B cell (primary cell): ENCODE data around the gene KIF1A. TPM values are rescaled to one million over a fixed set of nuclear protein-coding genes. Genes with fewer than 3 reads are reported as not detected.

ENCODE experiments used
- ATAC-seq: fragments of 200-7000 bp; cut with Tn5 transposase; one replicate; pipeline ENCODE4 v1.10.0; 2021; ENCODE audit warnings: low read depth, mild to moderate bottlenecking, moderate number of reproducible peaks, moderate library complexity
- CTCF ChIA-PET: fragments of 350-600 bp; sonication (Branson Sonifier 250); formaldehyde crosslinking; loops from one replicate; lab custom pipeline; 2021; ENCODE audit warnings: antibody characterized with exemption, inconsistent platforms; lab: Charles Lee
- POLR2A ChIA-PET: fragments of 350-600 bp; sonication (Branson Sonifier 250); formaldehyde crosslinking; loops from one replicate; lab custom pipeline; 2021; ENCODE audit warnings: antibody characterized with exemption; lab: Charles Lee
- DNase-seq: peaks from one replicate; pipeline ENCODE4 v3.0.0; 2013
- H2AFZ ChIP-seq: 2 replicates; pipeline ENCODE4 v1.6.1; 2012; ENCODE audit warnings: mild to moderate bottlenecking, low read depth, low read length; ENCODE audit not compliant: insufficient read depth, poor library complexity, severe bottlenecking
- H3K27ac ChIP-seq, 2 donors: 1 replicate in 1 of 2; 2 replicates in 1 of 2; pipeline ENCODE4 v1.5.1; 2012 to 2013; ENCODE audit warnings: low read length in 2 of 2, mild to moderate bottlenecking in 2 of 2, moderate library complexity in 1 of 2
- H3K27me3 ChIP-seq, 4 experiments: fragments of 200-600 bp in 1 of 4; sonication (generic) in 1 of 4; replicated peaks in 1 of 4; 1 replicate in 2 of 4; 2 replicates in 2 of 4; pipeline versions ENCODE4 v1.6.1 to v1.7.0; 2013 to 2016; ENCODE audit warnings: low read length in 3 of 4, mild to moderate bottlenecking in 2 of 4, mixed read lengths in 1 of 4, moderate library complexity in 1 of 4; ENCODE audit not compliant: insufficient read depth in 4 of 4, control insufficient read depth in 3 of 4; ENCODE audit errors: control extremely low read depth in 1 of 4
- H3K36me3 ChIP-seq, 2 experiments: replicated peaks in 1 of 2; 1 replicate in 1 of 2; 2 replicates in 1 of 2; pipeline versions ENCODE4 v1.6.1 to v1.7.1; 2013; ENCODE audit warnings: low read length in 1 of 2; ENCODE audit not compliant: insufficient read depth in 2 of 2, control insufficient read depth in 1 of 2; ENCODE audit errors: control extremely low read depth in 1 of 2, extremely low read depth in 1 of 2
- H3K4me1 ChIP-seq, 2 donors: fragments of 200-600 bp in 1 of 2; sonication (generic) in 1 of 2; 1 replicate in 1 of 2; 2 replicates in 1 of 2; pipeline versions ENCODE4 v1.5.1 to v1.6.1; 2013 to 2017; ENCODE audit warnings: low read length in 2 of 2; ENCODE audit not compliant: control insufficient read depth in 2 of 2, insufficient read depth in 2 of 2
- H3K4me2 ChIP-seq: replicated peaks from 2 replicates; pipeline ENCODE3; 2012; ENCODE audit warnings: mild to moderate bottlenecking, low read depth, low read length; ENCODE audit not compliant: poor library complexity, severe bottlenecking
- H3K4me3 ChIP-seq, 5 experiments: fragments of 200-600 bp in 1 of 5; sonication (generic) in 1 of 5; 1 replicate in 3 of 5; 2 replicates in 2 of 5; pipeline versions ENCODE4 v1.5.1 to v1.7.0; 2011 to 2016; ENCODE audit warnings: low read length in 4 of 5, mild to moderate bottlenecking in 4 of 5, low read depth in 2 of 5, control low read depth in 1 of 5, moderate library complexity in 1 of 5; ENCODE audit not compliant: insufficient read depth in 1 of 5; ENCODE audit errors: control extremely low read depth in 1 of 5, extremely low read depth in 1 of 5
- H3K79me2 ChIP-seq: fragments of 200-600 bp; sonication (generic); one replicate; pipeline ENCODE4 v1.6.0; 2016; ENCODE audit warnings: low read length; ENCODE audit not compliant: control insufficient read depth, insufficient read depth
- H3K9ac ChIP-seq: fragments of 200-600 bp; sonication (generic); 2 replicates; pipeline ENCODE4 v1.6.1; 2017; ENCODE audit warnings: mild to moderate bottlenecking, low read length, moderate library complexity
- H3K9me3 ChIP-seq, 3 donors: one replicate each; pipeline versions ENCODE4 v1.6.1 to v1.7.1; 2013; ENCODE audit warnings: low read length in 2 of 3; ENCODE audit not compliant: control insufficient read depth in 2 of 3, insufficient read depth in 1 of 3; ENCODE audit errors: control extremely low read depth in 1 of 3
- H4K20me1 ChIP-seq: 2 replicates; pipeline ENCODE4 v1.6.0; 2012; ENCODE audit warnings: mild to moderate bottlenecking, low read length; ENCODE audit not compliant: insufficient read depth, control insufficient read depth, poor library complexity, severe bottlenecking
- H3K27ac Mint-ChIP-seq: one replicate; pipeline ENCODE4 v1.8.0; 2021; ENCODE audit warnings: mixed read lengths
- H3K27me3 Mint-ChIP-seq: one replicate; pipeline ENCODE4 v1.8.0; 2021; ENCODE audit warnings: mixed read lengths
- H3K4me1 Mint-ChIP-seq: one replicate; pipeline ENCODE4 v1.8.0; 2021; ENCODE audit warnings: mixed read lengths
- H3K4me3 Mint-ChIP-seq: one replicate; pipeline ENCODE4 v1.8.0; 2021; ENCODE audit warnings: mixed read lengths
- H3K9me3 Mint-ChIP-seq: one replicate; pipeline ENCODE4 v1.8.0; 2022; ENCODE audit warnings: mixed read lengths; ENCODE audit not compliant: insufficient read depth
- CTCF ChIP-seq: fragments of 200-600 bp; IDR thresholded peaks from one replicate; pipeline ENCODE4 v1.8.0; 2022; ENCODE audit warnings: antibody characterized with exemption, mild to moderate bottlenecking
- EZH2 ChIP-seq: IDR thresholded peaks from 2 replicates; pipeline ENCODE4 v1.6.1; 2012; ENCODE audit warnings: borderline replicate concordance, low read depth, mild to moderate bottlenecking, moderate library complexity, low read length; ENCODE audit not compliant: insufficient read depth, poor library complexity, severe bottlenecking
- WGBS: methylation state at CpG from one replicate; pipeline ENCODE4 v1.1.5; 2013; ENCODE audit warnings: missing lambda C conversion rate; ENCODE audit not compliant: insufficient coverage; 5-methylcytosine and 5-hydroxymethylcytosine counted together
- intact Hi-C: fragments of 100-400 bp; cut with micrococcal nuclease; formaldehyde crosslinking; loops from one replicate; pipeline ENCODE4 v1.10.0; 2022
- polyA plus RNA-seq: library from polyadenylated mRNA; depleted of rRNA; stranded (reverse); fragments of >200 nt; gene quantifications from 2 replicates; pipeline ENCODE4 v1.2.3, GENCODE V29; 2012
- total RNA-seq, 2 donors: library from RNA; stranded (reverse); fragments of 120-200 nt in 1 of 2; gene quantifications; 1 replicate in 1 of 2; 2 replicates in 1 of 2; pipeline versions ENCODE4 v1.2.3 to v1.2.4, GENCODE V29; 2013 to 2022

The KIF1A gene
- total and polyA plus RNA-seq, 2 donors (not counting 1 experiment from before 2014, with no cell fraction given), result not detected

- Histone ChIP-seq H4K20me1 (no peaks in the 10 kb centered on the region), H3K4me3 (no peak overlapping the region), H3K4me2 (no peak overlapping the region), H3K9me3 (peaks cover 0 to 28% (median 0%) of the 10 kb centered on the region in 3 donors), H3K36me3 (no peaks in the 10 kb centered on the region), H3K9ac (no peak overlapping the region), H3K4me1 (no peaks in the 10 kb centered on the region), H3K27ac (no peak overlapping the region), H3K27me3 (no peaks in the 10 kb centered on the region), H2AFZ (no peak overlapping the region), H3K79me2 (no peaks in the 10 kb centered on the region)
- Mint-ChIP-seq H3K4me3 (no peak overlapping the region), H3K27me3 (no peaks in the 10 kb centered on the region), H3K9me3 (no peaks in the 10 kb centered on the region), H3K27ac (no peak overlapping the region), H3K4me1 (no peaks in the 10 kb centered on the region)
- POLR2A ChIA-PET, result no interaction called here
- DNase-seq (no peak), ATAC-seq (no peak)
- no peak for TF ChIP-seq EZH2
- TF ChIP-seq CTCF, result no peak
- 92% methylated on average over 58 of the region's 58 CpGs for WGBS
- intact Hi-C loops, result no loop called here
- CTCF ChIA-PET, result no interaction called here
Observed at GRCh38 chr2:240781471-240782220, 38.4 kb downstream of the KIF1A start.

GRCh38 chr2:240780023-240780700, 39.9 kb downstream of the KIF1A start:
- H3K4me2 ChIP-seq, result no peak overlapping the region
- Mint-ChIP-seq H3K27me3 (peaks cover 4% of the 10 kb centered on the region), H3K9me3 (no peaks in the 10 kb centered on the region), H3K27ac (no peak overlapping the region), H3K4me1 (no peaks in the 10 kb centered on the region), H3K4me3 (no peak overlapping the region)
- H3K79me2 ChIP-seq, result no peaks in the 10 kb centered on the region
- TF ChIP-seq EZH2, result no peak
- no peak for TF ChIP-seq CTCF
- POLR2A ChIA-PET, result no interaction called here
- no peaks in the 10 kb centered on the region for H4K20me1 ChIP-seq
- no peak for ATAC-seq
- H3K4me1 ChIP-seq, result no peaks in the 10 kb centered on the region
- H3K4me3 ChIP-seq, result no peak overlapping the region
- H3K9ac ChIP-seq, result no peak overlapping the region
- DNase-seq, result no peak
- H3K9me3 ChIP-seq, result peaks cover 0 to 28% (median 0%) of the 10 kb centered on the region in 3 donors
- intact Hi-C loops, result no loop called here
- no peaks in the 10 kb centered on the region for H3K36me3 ChIP-seq
- no peaks in the 10 kb centered on the region for H3K27me3 ChIP-seq
- 82% methylated on average over 37 of the region's 39 CpGs for WGBS
- H3K27ac ChIP-seq, result no peak overlapping the region
- CTCF ChIA-PET, result interaction anchor here (1.1 kb wide), 1 partner anchor 266 kb away, joined by 3 read pairs; no protein-coding TSS in a partner anchor
- no peak overlapping the region for H2AFZ ChIP-seq
